HepG2 (cell line): Measurements from ENCODE around the gene MISP3. TPM values are rescaled to one million over a fixed set of nuclear protein-coding genes. Genes with fewer than 3 reads are reported as not detected.

Source experiments
- BATF2 ChIP-seq: sonication (generic); formaldehyde crosslinking; IDR thresholded peaks from 2 replicates; pipeline ENCODE4 v1.8.0; 2022; ENCODE audit warnings: mild to moderate bottlenecking, missing genetic modification reagents, moderate library complexity
- CHD4 ChIP-seq: fragments of 200-600 bp; sonication (generic); IDR thresholded peaks from 2 replicates; pipeline ENCODE4 v1.7.0; 2017; ENCODE audit warnings: mild to moderate bottlenecking, low read length, borderline replicate concordance
- GMEB1 ChIP-seq: sonication (generic); formaldehyde crosslinking; IDR thresholded peaks from 2 replicates; pipeline ENCODE4 v1.5.1; 2020; ENCODE audit warnings: missing genetic modification reagents, mild to moderate bottlenecking, borderline replicate concordance
- GTF3A ChIP-seq: sonication (generic); formaldehyde crosslinking; conservative IDR thresholded peaks from 2 replicates; pipeline ENCODE4 v1.4.0; 2020; ENCODE audit warnings: mild to moderate bottlenecking, missing genetic modification reagents
- IRX3 ChIP-seq: sonication (generic); formaldehyde crosslinking; IDR thresholded peaks from 2 replicates; pipeline ENCODE4 v1.8.1; 2023; ENCODE audit warnings: mild to moderate bottlenecking, low read depth, missing genetic modification reagents, borderline replicate concordance
- MAZ ChIP-seq, 2 experiments: sonication (generic) in 1 of 2; formaldehyde crosslinking in 1 of 2; IDR thresholded peaks; 2 replicates each; pipeline versions ENCODE4 v1.5.0 to v1.6.1; 2012 to 2020; ENCODE audit warnings: low read depth in 2 of 2, mild to moderate bottlenecking in 2 of 2, borderline replicate concordance in 1 of 2, improper control_type of control experiment in 1 of 2, low read length in 1 of 2, missing genetic modification reagents in 1 of 2, moderate library complexity in 1 of 2
- PATZ1 ChIP-seq: sonication (generic); formaldehyde crosslinking; IDR thresholded peaks from 2 replicates; pipeline ENCODE4 v1.4.0; 2020; ENCODE audit warnings: missing genetic modification reagents
- PHF8 ChIP-seq: sonication (generic); formaldehyde crosslinking; IDR thresholded peaks from 2 replicates; pipeline ENCODE4 v1.5.0; 2020; ENCODE audit warnings: missing genetic modification reagents
- SP4 ChIP-seq: sonication (generic); formaldehyde crosslinking; IDR thresholded peaks from 2 replicates; pipeline ENCODE4 v1.8.1; 2023; ENCODE audit warnings: mild to moderate bottlenecking, missing genetic modification reagents
- SRSF1 ChIP-seq: fragments of 200-400 bp; formaldehyde crosslinking; optimal IDR thresholded peaks from 2 replicates; pipeline ENCODE3; 2017; ENCODE audit warnings: mild to moderate bottlenecking, low read depth, low read length, moderate library complexity
- ZBTB40 ChIP-seq, 2 experiments: fragments of 450-650 bp in 1 of 2; sonication (generic) in 1 of 2; formaldehyde crosslinking in 1 of 2; IDR thresholded peaks; 2 replicates each; pipeline versions ENCODE4 v1.6.1 to v1.8.0; 2016 to 2022; ENCODE audit warnings: antibody characterized with exemption in 1 of 2, mild to moderate bottlenecking in 1 of 2, missing genetic modification reagents in 1 of 2
- ZNF567 ChIP-seq: sonication (generic); formaldehyde crosslinking; IDR thresholded peaks from 2 replicates; pipeline ENCODE4 v1.8.1; 2023; ENCODE audit warnings: mild to moderate bottlenecking, missing genetic modification reagents, borderline replicate concordance
- polyA plus RNA-seq, 8 experiments: library from polyadenylated mRNA; depleted of rRNA in 3 of 8; stranded (reverse) in 7 of 8; unstranded in 1 of 8; fragments of >200 nt; fragmentation: Illumina TruSeq in 4 of 8; extraction: Trizol in 4 of 8; gene quantifications; 2 replicates each; pipeline versions ENCODE4 v1.2.1 to v1.2.3, GENCODE V29; 2011 to 2016; ENCODE audit warnings: low read depth in 4 of 8, missing spikeins in 1 of 8, mixed read lengths in 1 of 8; ENCODE audit not compliant: insufficient read depth in 1 of 8
- total RNA-seq, 5 experiments: library from RNA; depleted of rRNA; stranded (reverse); fragments of >200 nt; fragmentation: Illumina TruSeq; extraction: Trizol; gene quantifications; 2 replicates each; pipeline ENCODE4 v1.2.3, GENCODE V29; 2016; ENCODE audit warnings: low read depth in 1 of 5

MISP3 gene
- total and polyA plus RNA-seq, 2 of the 13 experiments (the other 11 are each of a cell fraction or from before 2014, with no cell fraction given), result 2.5 to 5.4 TPM

- TF ChIP-seq ZBTB40 (IDR thresholded peaks at IDR 0.05) (peak; percentile 99), ZBTB40 (CRISPR knock-in tag; IDR thresholded peaks at IDR 0.05) (peak; percentile 100), MAZ (IDR thresholded peaks at IDR 0.05; ENCODE audit: borderline replicate concordance, low read depth, low read length) (no peak; the same call in 1 of the 2 replicates), MAZ (CRISPR knock-in tag; IDR thresholded peaks at IDR 0.05; ENCODE audit: low read depth) (peak; percentile 61; the same call in 1 of the 2 replicates), PATZ1 (CRISPR knock-in tag) (peak; percentile 57), SRSF1 (no peak), PHF8 (peak; percentile 61), BATF2 (CRISPR knock-in tag) (no peak), CHD4 (peak; percentile 78), GTF3A (0 out of 2 replicates have a peak, but pooled peaks have one; percentile 40), IRX3 (CRISPR knock-in tag) (no peak), SP4 (CRISPR knock-in tag) (peak; percentile 48; the same call in 1 of the 2 replicates), GMEB1 (CRISPR knock-in tag) (peak; percentile 36; the same call in 1 of the 2 replicates), ZNF567 (0 out of 2 replicates have a peak, but pooled peaks have one; percentile 50)
Measured at GRCh38 chr19:14091081-14091812, 18.7 kb downstream of the MISP3 start (continued).
